Amniotic epithelial cell (primary cell): ENCODE measurements around the gene ADARB1.

Experiments used
- DNase-seq: peaks from one replicate; pipeline ENCODE4 v3.0.0-alpha.2; 2010; ENCODE audit warnings: low read depth

The ADARB1 gene

DNA sequence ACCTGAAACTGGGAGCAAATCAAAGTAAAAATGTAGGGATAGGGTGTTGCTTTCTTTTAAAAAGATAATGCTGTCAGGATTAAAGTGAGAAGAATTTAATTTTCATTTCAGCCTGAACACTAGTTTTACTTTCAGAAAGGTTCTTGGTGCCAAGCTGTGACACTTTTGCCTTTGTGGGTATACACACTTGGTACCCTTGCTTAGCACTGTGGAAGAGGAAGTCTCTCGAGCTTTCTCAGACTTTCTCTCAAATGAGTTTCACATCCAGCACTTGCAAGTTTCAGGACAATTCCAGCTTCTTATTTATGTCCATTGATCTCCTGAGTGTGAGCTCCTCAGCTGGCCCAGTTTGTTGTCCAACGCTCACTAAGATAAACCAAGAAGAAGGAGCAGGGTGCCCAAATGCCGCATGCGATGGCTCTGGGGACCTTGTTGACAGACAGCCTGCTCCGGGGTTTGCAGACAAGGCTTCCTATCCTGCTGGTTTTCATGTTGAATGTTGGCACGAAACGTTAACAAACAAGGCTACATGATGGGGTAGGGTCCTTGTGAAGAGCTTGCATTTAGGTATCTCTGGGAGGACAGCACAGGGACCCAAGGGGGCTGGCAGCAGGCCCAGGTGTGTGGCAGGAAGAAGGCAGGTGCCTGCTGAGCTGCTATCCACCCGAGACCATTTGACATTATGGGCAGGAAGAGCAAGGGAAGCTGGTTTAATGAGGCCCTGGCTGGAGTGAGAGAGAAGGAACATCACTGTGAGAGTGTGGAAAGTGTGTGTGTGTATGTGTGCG is 133.7 kb downstream of the ADARB1 start:
- no peak for DNase-seq

DNA sequence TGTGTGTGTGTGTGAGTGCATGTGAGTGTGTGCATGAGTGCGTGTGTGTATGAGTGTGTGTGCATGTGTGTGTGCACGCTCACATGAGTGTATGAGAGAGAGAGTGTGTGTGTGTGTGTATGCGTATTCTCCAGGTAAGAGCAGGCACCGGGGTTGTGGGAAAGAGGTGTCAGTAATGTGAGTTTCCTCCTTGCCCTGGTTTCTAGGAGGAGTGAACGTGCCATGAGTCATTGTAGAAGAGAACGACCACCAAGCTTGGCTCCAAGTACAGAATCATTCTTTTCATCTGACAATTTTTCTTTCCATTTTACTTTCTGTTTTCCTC is 134.2 kb downstream of the ADARB1 start:
- DNase-seq, result peak; percentile 65

DNA sequence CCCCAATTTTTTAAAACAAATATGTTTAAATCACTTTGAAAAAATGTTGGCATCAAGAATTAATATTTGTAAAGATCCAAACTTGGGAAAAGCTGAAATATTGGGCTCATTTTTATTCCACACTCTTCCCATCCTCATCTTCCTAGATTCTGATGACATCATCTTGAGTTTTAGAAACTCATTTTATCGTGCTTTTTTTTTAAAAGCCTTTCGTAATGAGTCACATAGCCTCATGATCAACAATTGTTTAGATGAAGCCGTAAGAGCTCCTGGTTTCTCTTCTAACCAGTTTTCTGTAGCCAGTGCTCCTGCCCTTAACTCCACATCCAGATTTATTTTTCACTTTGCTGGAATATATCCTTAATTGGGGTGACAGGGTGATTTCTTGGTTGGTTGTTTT is 134.7 kb downstream of the ADARB1 start:
- peak; percentile 82 for DNase-seq

DNA sequence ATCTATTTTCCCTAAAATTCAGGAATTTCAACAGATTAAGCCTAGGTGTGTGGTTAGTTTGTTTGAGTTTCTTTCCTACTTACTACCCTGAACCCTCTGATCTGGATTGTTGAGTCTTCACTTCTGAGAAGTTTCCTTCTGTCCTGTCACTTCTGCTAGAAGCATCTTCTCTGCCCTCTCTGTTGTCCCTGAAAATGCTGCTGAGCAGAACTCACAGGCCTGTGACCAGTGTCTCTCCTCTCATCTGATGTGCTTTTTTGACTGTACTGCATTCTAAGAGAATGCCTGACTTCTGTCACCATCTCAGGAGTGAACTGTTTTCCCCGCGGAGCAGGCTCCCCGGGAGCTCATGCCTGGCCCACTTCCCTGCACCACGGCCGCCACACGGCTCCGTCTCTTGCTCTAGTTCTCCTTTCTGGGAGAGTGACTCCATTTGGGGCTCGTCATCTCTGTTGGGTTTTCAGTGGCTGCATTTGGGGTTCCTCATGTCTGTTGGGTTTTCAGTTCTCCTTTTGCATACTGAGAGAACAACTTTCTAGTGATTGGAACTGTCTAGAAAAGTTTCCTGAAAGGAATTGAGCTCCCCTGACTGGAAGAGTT is 135.4 kb downstream of the ADARB1 start:
- no peak for DNase-seq

DNA sequence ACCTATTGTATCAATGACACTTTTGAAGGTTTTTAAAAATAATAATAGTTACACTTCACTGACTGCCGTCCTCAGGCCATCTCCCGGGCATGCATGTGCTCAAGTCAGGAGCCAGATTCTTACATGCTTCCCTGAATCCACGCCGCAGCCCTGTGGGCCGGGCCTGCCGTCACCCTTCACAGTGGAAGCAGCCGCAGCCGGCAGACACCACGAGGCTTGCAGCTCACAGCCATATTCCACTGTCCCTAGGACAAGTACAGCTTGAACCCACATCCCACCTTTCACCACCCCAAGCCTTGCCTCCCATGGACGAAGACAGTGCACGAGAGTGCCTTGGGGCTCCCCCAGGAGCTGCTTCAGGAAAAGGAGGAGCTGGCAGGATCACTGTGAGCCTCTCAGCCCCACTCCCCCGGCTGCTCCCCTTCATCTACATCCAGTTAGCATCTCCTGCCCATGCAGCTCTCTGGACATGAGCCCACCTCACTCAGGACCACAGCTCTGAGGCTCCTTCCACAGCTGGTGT is 136.1 kb downstream of the ADARB1 start:
- DNase-seq, result no peak

DNA sequence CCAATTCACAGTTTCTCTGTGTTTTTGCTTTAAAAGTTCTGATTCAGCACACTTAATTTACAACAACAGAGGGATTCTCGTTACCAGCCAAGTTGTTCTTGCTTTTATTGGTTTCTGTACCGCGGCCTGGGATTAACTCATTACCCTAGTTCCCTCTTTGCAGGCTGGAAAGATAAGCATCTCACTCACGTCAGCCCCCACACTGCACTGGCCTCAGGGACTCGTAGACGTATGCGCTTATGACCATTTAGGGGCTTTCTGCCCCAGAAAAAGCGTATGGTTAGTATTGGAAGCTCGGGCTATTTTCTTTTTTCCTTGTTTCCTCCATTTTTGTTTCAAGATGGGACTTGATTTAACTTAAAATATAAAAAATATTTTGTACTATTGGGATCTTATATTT is 137.3 kb downstream of the ADARB1 start:
- DNase-seq, result no peak

DNA sequence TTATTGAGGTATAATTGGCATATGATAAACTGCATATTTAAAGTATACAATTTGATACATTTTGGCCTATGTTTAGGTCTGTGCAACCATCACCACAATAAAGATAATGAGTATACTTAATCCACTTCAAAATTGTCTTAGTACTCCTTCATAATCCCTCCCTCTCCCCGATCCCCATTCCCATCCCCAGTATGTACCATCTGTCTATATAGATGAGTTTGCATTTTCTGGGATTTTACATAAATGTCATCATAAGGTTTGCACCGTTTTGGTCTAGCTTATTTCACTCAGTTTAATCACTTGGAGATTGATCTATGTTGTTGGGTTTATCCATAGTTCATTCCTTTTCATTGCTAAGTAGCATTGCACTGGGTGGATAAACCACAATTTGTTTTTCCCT is 139.0 kb downstream of the ADARB1 start:
- no peak for DNase-seq

DNA sequence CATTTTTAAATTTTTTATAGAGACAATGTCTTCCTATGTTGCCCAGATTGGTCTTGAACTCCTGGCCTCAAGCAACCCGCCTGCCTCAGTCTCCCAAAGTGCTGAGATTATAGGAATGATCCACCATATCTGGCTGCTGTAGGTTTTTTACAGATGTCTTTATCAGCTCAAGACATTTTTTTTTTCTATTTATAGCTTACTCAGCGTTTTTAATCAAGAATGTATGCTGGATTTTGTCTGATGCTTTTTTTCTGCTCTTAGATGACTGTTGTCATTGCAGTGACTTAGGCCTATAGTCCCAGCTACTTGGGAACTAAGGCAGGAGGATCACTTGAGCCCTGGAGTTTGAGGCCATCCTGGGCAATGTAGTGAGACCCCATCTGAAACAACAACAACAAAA is 140.8 kb downstream of the ADARB1 start:
- no peak for DNase-seq

DNA sequence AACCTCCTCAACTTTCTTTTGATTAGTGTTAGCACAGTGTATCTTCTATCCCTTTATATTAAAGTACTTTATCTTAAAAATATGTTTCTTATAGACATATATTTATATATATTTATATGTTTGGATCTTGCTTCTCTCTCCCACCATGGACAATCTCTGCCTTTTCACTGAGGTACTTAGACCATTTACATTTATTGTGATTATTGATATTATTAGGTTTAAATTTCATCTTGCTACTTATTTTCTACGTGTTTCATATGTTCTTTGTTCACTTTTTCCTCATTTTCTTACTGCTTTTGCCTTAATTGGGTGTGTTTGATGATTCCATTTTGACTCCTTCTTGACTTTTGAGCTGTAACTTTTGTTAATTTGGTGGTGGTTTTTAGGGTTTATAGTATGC is 142.6 kb downstream of the ADARB1 start:
- no peak for DNase-seq

DNA sequence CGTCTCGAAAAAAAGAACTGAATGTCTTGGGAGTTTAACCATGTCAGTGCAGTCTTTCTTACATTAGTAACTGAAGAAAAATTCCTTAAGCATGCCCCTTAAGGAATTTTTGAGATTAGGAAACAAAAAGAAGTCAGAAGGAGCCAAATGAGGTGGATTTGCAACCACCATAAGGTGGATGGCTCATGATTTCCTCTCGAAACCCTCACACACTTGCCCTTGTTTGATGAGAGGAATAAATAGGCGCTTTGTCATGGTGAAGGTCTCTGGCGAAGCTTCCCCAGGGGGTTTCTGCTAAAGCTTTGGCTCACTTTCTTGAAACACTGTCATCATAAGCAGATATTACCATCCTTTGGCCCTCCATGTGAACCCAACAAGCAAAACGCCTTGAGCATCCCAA is 145.1 kb downstream of the ADARB1 start:
- peak; percentile 64 for DNase-seq

DNA sequence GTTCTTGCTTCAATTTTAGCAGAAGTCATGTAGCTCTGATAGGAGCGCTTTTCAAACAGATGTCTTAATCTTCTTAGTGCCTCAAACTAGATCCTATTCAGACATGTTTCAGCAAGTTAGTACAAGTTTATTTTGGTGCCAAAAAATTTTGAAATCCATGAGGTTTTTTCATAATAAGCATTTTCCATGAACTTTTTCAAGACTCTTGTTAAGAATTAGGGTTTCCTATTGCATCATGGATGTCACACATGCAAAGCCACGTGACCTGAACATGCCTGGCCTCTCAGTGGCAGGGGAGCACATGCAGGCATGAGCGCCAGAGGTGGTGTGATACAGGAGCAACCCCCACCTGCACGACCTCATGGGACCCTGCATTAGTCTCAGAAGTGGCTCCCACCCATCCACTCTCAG is 145.7 kb downstream of the ADARB1 start:
- DNase-seq, result peak; percentile 48

DNA sequence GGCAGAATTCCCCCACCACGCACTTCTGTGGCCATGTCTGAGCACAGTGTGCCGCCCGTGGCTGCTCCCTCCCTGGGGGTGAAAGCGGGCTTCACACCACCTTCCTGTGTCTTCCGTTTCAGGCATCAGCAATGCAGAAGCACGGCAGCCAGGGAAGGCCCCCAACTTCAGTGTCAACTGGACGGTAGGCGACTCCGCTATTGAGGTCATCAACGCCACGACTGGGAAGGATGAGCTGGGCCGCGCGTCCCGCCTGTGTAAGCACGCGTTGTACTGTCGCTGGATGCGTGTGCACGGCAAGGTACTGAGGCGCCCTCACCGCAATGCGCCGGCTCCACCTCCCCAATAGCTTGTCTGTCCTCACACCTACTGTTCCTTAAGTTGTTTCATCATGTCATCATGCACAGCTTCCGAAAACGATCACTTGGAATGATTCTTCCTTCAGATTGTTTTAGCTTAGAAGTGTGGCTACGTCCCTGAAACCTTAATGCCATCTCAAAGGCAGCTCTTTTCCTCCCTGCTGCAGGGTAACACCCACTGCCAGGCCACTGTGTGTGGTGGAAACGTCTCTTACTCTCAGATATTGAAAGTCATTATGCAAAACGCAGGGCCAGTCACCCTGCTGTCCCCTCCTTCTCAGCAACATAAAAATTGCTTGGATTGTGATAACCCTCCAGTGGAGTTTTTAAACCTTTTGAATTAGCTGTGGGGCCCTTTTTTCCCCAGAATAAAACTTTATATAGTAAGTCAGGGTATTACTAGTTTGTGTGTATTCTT is 146.5 kb downstream of the ADARB1 start:
- DNase-seq, result no peak

DNA sequence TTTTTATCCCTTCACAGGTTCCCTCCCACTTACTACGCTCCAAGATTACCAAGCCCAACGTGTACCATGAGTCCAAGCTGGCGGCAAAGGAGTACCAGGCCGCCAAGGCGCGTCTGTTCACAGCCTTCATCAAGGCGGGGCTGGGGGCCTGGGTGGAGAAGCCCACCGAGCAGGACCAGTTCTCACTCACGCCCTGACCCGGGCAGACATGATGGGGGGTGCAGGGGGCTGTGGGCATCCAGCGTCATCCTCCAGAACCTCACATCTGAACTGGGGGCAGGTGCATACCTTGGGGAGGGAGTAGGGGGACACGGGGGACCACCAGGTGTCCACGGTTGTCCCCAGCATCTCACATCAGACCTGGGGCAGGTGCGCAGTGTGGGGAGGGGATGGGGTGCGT is 147.6 kb downstream of the ADARB1 start:
- DNase-seq, result no peak

DNA sequence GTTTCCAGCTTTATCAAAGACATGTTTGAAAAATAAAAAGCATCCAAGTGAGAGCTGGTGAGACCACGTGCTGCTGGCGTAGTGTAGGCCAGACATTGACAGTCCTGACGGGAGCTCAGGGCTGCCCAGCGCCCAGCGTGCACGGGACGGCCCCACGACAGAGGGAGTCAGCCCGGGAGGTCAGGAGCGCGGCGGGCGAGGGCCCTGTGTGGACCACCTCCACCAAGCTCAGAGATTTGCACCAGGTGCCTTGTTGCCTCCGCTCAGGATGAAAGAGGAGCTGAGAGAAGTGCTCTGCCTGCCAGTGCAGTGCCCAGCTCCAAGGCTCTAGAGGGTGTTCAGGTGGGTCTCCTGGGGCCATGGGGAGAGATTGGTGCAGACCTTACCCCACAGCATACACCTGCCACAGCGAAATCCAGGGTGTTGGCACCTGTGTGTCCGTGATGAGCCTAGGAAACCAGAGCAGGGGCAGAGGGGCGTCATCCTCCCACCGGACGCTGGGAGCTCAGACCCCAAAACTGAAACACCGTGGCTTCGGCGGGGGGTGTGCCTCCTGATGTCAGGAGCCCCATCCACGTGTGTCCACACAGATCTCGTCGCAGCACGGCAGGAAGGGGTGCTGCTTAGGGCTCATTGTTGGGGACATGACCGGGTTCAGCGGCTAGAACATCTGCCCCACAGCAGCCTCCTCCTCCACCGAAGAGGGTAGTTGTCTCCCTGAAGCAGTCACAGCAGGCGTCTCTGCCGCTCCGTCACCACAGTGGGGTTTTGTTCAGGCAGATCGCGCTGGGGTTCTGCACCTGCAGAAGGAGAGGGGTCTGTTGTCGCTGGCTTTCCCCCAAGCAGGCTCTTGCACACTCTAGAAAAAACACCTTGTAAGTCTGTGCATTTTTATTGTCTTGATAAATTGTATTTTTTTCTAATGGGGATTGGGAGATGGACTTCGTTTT is 149.1 kb downstream of the ADARB1 start:
- no peak for DNase-seq

DNA sequence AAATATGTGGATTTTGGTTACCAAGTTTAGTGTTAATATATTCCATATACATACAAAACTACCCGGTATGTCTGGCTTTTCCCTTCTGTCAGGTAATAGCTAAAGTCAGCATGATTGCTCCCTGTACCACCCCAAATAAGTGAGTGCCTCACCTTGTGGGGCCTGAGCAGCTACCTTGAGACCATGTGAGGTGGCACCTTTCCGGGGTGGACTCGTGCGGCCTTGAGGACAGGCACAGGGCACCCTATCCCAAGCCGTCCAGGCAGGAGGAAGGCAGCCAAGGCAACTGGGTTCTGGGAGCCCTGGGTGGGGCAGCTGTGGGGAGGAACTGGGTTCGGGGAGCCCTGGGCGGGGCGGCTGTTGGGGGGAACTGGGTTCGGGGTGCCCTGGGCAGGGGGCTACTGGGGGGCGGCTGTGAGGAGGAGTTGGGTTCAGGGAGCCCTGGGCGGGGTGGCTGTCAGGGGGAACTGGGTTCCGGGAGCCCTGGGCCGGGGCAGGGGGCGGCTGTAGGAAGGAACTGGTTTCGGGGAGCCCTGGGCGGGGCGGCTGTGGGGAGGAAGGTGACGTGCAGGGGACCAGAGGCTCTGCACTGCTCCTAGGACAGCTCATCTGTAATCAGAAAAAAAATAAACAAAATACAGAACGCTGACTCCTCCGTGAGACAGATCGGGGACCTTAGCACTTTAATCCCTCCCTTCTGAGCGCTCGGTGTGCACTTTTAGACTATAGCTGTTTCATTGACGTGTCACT is 150.0 kb downstream of the ADARB1 start:
- no peak for DNase-seq

DNA sequence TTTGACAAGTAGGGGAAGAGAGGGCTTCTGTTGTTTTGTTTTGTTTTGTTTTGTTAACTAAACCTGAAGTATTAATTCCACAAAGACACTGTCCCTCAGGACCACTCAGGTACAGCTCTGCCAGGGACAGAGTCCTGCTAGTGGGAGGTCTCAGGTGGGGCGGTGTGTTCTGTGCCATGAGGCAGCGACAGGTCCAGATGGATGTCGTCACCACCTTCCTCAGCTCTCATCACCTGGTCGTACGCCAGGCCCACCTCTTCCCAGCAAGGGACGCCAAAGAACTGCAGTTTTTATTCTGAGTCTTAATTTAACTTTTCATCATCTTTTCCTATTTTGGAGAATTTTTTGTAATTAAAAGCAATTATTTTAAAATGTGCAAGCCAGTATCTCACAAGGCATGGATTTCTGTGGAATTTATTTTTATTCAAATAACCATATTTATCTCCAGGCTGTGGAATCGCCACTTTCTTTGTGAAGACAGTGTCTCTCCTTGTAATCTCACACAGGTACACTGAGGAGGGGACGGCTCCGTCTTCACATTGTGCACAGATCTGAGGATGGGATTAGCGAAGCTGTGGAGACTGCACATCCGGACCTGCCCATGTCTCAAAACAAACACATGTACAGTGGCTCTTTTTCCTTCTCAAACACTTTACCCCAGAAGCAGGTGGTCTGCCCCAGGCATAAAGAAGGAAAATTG is 150.8 kb downstream of the ADARB1 start:
- DNase-seq, result no peak

DNA sequence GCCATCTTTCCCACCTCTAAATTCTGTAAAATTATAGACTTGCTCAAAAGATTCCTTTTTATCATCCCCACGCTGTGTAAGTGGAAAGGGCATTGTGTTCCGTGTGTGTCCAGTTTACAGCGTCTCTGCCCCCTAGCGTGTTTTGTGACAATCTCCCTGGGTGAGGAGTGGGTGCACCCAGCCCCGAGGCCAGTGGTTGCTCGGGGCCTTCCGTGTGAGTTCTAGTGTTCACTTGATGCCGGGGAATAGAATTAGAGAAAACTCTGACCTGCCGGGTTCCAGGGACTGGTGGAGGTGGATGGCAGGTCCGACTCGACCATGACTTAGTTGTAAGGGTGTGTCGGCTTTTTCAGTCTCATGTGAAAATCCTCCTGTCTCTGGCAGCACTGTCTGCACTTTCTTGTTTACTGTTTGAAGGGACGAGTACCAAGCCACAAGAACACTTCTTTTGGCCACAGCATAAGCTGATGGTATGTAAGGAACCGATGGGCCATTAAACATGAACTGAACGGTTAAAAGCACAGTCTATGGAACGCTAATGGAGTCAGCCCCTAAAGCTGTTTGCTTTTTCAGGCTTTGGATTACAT is 151.5 kb downstream of the ADARB1 start:
- DNase-seq, result no peak

DNA sequence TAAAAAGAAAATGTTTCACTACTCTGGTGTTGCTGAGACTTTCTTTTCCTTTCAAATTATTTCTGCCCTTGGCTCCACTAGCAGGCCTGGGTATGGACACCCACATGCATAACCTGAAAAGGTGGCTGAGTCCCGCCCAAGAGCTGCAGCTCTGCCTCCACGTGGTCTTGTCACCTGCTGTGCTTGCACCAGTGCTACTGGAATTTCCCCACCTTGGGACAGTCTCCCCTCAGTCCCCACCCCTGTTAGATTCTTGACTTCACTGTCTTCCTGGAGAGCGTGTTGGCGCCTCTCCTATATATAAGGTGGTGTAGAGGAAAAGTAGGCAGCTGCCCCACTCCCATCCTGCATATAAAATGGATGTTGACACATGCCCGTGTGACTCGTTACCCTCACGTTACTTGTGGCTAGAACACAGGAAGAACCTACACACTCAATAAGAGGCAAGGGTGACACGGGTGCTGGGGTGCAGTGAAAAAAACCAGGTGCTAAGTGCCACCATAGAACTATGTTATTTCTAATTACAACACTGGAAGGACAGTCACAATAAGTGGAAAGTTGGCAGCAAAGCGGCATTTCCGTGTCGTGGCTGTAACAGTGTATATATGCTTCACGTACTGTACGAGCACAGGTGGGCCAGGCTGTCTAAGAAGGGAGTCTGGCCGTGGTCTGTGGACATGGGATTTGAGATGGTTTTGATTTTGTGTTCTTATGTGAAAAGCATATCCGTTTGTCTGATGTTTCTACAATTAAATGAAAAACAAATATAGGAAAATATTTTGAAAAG is 152.4 kb downstream of the ADARB1 start:
- DNase-seq, result peak; percentile 16

DNA sequence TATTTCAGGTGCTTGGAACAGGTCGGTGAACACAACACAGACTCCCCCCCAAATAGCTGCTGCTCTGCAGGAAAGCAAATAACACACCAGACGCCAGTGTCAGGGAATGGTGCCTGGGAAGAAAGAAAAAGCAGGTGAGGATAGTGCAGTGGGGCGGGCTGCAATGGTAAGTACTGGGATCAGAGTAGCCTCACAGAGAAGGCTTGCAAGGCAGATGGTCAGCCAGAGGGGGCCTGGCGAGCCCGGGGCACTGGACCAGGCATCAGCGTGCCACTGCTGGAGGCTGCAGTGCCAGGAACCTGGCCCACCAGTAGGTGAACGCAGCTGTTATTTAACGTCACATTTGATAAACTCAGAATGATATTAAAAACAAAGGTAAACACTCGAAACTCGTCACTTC is 153.4 kb downstream of the ADARB1 start:
- no peak for DNase-seq
